Prostate gland (tissue), 2 donors: Measurements from ENCODE around the gene CRACR2A.

Experiments used
- POLR2AphosphoS5 ChIP-seq: sonication (generic); formaldehyde crosslinking; IDR thresholded peaks from one replicate; pipeline ENCODE4 v1.6.1; 2017; ENCODE audit warnings: antibody characterized with exemption
- TF ChIP-seq, protein P1 (sequence below), 4 experiments: fragments of 200-600 bp in 2 of 4; fragments of 450-650 bp in 2 of 4; sonication (generic) in 2 of 4; IDR thresholded peaks; 1 replicate in 3 of 4; 2 replicates in 1 of 4; pipeline ENCODE4 v1.5.1; 2016 to 2019; ENCODE audit warnings: antibody characterized with exemption in 4 of 4, mild to moderate bottlenecking in 2 of 4, moderate library complexity in 2 of 4

DNA sequence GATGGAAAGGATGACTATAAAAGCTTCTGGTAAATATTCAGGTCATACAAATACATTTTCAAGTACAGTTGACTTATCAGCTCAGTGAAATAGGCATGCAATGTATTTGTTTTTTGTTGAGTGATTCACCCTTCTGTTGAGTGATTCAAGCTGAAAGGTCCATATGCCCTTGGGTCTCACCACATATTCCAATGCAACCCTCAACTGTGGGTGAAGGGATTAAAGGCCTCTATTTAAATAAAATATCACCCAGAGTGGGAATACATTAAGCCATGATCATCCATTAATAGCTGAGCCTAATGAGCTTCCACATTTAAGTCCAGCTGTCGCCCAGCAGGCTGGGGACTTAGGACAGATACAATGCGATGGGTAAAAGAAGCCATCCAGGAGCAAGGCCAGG, 120.2 kb downstream of the CRACR2A start:
- no peak for TF ChIP-seq POLR2AphosphoS5
- TF ChIP-seq, protein P1, sequence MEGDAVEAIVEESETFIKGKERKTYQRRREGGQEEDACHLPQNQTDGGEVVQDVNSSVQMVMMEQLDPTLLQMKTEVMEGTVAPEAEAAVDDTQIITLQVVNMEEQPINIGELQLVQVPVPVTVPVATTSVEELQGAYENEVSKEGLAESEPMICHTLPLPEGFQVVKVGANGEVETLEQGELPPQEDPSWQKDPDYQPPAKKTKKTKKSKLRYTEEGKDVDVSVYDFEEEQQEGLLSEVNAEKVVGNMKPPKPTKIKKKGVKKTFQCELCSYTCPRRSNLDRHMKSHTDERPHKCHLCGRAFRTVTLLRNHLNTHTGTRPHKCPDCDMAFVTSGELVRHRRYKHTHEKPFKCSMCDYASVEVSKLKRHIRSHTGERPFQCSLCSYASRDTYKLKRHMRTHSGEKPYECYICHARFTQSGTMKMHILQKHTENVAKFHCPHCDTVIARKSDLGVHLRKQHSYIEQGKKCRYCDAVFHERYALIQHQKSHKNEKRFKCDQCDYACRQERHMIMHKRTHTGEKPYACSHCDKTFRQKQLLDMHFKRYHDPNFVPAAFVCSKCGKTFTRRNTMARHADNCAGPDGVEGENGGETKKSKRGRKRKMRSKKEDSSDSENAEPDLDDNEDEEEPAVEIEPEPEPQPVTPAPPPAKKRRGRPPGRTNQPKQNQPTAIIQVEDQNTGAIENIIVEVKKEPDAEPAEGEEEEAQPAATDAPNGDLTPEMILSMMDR (IDR thresholded peaks at IDR 0.05) = no peak
